NT2/D1 (cell line): ENCODE results near the gene LRRC51.

Experiments used
- SUZ12 ChIP-seq: IDR thresholded peaks from 2 replicates; pipeline ENCODE4 v1.6.1; 2011; ENCODE audit not compliant: insufficient read length, insufficient read depth; ENCODE audit errors: extremely low read depth
- ZNF274 ChIP-seq: IDR thresholded peaks from 2 replicates; pipeline ENCODE4 v1.6.1; 2011; ENCODE audit warnings: mild to moderate bottlenecking, low read depth, low read length

- TF ChIP-seq ZNF274 (no peak), SUZ12 (no peak)
Observed at GRCh38 chr11:72119198-72119597, 38.5 kb downstream of the LRRC51 start.
